OCI-LY7 (cell line): ENCODE data around the gene BICD2.

Source experiments
- EZH2phosphoT487 ChIP-seq: fragments of 200-600 bp; sonication (generic); IDR thresholded peaks from 2 replicates; pipeline ENCODE4 v1.6.1; 2018; ENCODE audit warnings: low read depth, borderline replicate concordance, mild to moderate bottlenecking, mixed run types, antibody characterized with exemption, low read length, moderate library complexity, mixed read lengths
- TF ChIP-seq, protein P1 (sequence below): fragments of 200-600 bp; sonication (generic); conservative IDR thresholded peaks from 2 replicates; pipeline ENCODE4 v1.5.1; 2014; ENCODE audit warnings: mild to moderate bottlenecking, antibody characterized with exemption, low read length, moderate library complexity, mixed read lengths

DNA sequence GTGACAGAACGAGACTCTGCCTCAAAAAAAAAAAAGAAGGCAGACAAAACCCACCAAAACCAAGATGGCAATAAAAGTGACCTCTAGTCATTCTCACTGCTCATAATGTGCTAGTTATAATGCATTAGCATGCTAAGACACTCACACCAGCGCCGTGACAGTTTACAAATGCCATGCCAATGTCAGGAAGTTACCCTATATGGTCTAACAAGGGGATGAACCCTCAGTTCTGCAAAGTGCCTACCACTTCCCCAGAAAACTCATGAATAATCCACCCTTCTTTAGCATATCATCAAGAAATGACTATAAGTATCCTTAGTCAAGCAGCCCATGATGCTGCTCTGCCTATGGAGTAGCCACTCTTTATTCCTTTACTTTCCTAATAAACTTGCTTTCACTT lies 4.7 kb upstream of the BICD2 start:
- TF ChIP-seq, protein P1, sequence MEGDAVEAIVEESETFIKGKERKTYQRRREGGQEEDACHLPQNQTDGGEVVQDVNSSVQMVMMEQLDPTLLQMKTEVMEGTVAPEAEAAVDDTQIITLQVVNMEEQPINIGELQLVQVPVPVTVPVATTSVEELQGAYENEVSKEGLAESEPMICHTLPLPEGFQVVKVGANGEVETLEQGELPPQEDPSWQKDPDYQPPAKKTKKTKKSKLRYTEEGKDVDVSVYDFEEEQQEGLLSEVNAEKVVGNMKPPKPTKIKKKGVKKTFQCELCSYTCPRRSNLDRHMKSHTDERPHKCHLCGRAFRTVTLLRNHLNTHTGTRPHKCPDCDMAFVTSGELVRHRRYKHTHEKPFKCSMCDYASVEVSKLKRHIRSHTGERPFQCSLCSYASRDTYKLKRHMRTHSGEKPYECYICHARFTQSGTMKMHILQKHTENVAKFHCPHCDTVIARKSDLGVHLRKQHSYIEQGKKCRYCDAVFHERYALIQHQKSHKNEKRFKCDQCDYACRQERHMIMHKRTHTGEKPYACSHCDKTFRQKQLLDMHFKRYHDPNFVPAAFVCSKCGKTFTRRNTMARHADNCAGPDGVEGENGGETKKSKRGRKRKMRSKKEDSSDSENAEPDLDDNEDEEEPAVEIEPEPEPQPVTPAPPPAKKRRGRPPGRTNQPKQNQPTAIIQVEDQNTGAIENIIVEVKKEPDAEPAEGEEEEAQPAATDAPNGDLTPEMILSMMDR: no peak
- no peak for TF ChIP-seq EZH2phosphoT487
